MM.1S (cell line): ENCODE measurements around the gene HTRA3.

ENCODE experiments used
- DNase-seq: peaks from one replicate; pipeline ENCODE4 v3.0.0-alpha.2; 2015
- H2AFZ ChIP-seq: fragments of 300-600 bp; sonication (generic); 2 replicates; pipeline ENCODE4 v1.6.0; 2016; ENCODE audit warnings: antibody characterized with exemption, low read length
- H3F3A ChIP-seq: fragments of 300-600 bp; sonication (generic); 2 replicates; pipeline ENCODE4 v1.6.1; 2016; ENCODE audit warnings: mild to moderate bottlenecking, antibody characterized with exemption, low read length, moderate library complexity, mixed read lengths; ENCODE audit not compliant: insufficient read depth
- H3K27ac ChIP-seq: fragments of 300-600 bp; sonication (generic); 2 replicates; pipeline ENCODE4 v1.5.1; 2016; ENCODE audit warnings: mild to moderate bottlenecking, low read length
- H3K27me3 ChIP-seq: fragments of 300-600 bp; sonication (generic); replicated peaks from 2 replicates; pipeline ENCODE4 v1.6.0; 2016; ENCODE audit warnings: low read length; ENCODE audit not compliant: insufficient read depth
- H3K36me3 ChIP-seq: fragments of 300-600 bp; sonication (generic); replicated peaks from 2 replicates; pipeline ENCODE4 v1.6.1; 2016; ENCODE audit warnings: mild to moderate bottlenecking, low read length, mixed read lengths; ENCODE audit not compliant: insufficient read depth
- H3K4me1 ChIP-seq: fragments of 300-600 bp; sonication (generic); 2 replicates; pipeline ENCODE4 v1.6.1; 2016; ENCODE audit warnings: low read length, mixed read lengths
- H3K4me2 ChIP-seq: fragments of 300-600 bp; sonication (generic); 2 replicates; pipeline ENCODE4 v1.6.0; 2016; ENCODE audit warnings: low read depth, low read length
- H3K4me3 ChIP-seq: fragments of 300-600 bp; sonication (generic); 2 replicates; pipeline ENCODE4 v1.5.1; 2016; ENCODE audit warnings: low read length, mixed read lengths
- H3K79me2 ChIP-seq: fragments of 300-600 bp; sonication (generic); 2 replicates; pipeline ENCODE4 v1.6.1; 2016; ENCODE audit warnings: mixed run types, low read length, mixed read lengths
- H3K9ac ChIP-seq: fragments of 300-600 bp; sonication (generic); 2 replicates; pipeline ENCODE4 v1.6.1; 2016; ENCODE audit warnings: low read length, mixed read lengths
- H3K9me2 ChIP-seq: fragments of 300-600 bp; sonication (generic); replicated peaks from 2 replicates; pipeline ENCODE4 v1.6.1; 2016; ENCODE audit warnings: mild to moderate bottlenecking, low read length, mixed read lengths; ENCODE audit not compliant: insufficient read depth
- H3K9me3 ChIP-seq: fragments of 300-600 bp; sonication (generic); replicated peaks from 2 replicates; pipeline ENCODE4 v1.6.1; 2016; ENCODE audit warnings: mild to moderate bottlenecking, low read length, mixed read lengths; ENCODE audit not compliant: insufficient read depth
- H4K20me1 ChIP-seq: fragments of 300-600 bp; sonication (generic); 2 replicates; pipeline ENCODE4 v1.6.1; 2016; ENCODE audit warnings: mild to moderate bottlenecking, low read length, moderate library complexity, mixed read lengths; ENCODE audit not compliant: insufficient read depth
- CTCF ChIP-seq: fragments of 300-600 bp; sonication (generic); IDR thresholded peaks from 2 replicates; pipeline ENCODE4 v1.5.1; 2016; ENCODE audit warnings: antibody characterized with exemption, low read length, mixed read lengths
- EZH2 ChIP-seq: fragments of 300-600 bp; sonication (generic); optimal IDR thresholded peaks from 2 replicates; pipeline ENCODE3; 2017; ENCODE audit warnings: low read depth, mild to moderate bottlenecking, antibody characterized with exemption, low read length, mixed read lengths
- EZH2phosphoT487 ChIP-seq: fragments of 300-600 bp; sonication (generic); IDR thresholded peaks from 2 replicates; pipeline ENCODE4 v1.6.1; 2018; ENCODE audit warnings: antibody characterized with exemption, low read length

HTRA3 gene

GRCh38 chr4:8353912-8354453, 84.4 kb downstream of the HTRA3 start:
- no peaks in the 10 kb centered on the region for H3K9me3 ChIP-seq
- H3K9me2 ChIP-seq, result no peaks in the 10 kb centered on the region
- H3K27me3 ChIP-seq, result peaks cover 98% of the 10 kb centered on the region
- no peak for DNase-seq
- no peak overlapping the region for H3K9ac ChIP-seq
- no peaks in the 10 kb centered on the region for H3K4me1 ChIP-seq
- H4K20me1 ChIP-seq, result no peaks in the 10 kb centered on the region
- H3K27ac ChIP-seq, result no peak overlapping the region
- no peak for TF ChIP-seq EZH2
- TF ChIP-seq CTCF, result no peak
- TF ChIP-seq EZH2phosphoT487, result no peak
- no peak overlapping the region for H3K4me2 ChIP-seq
- H3K36me3 ChIP-seq, result no peaks in the 10 kb centered on the region
- H2AFZ ChIP-seq, result no peak overlapping the region
- H3K4me3 ChIP-seq, result no peak overlapping the region
- H3F3A ChIP-seq, result no peaks in the 10 kb centered on the region
- no peaks in the 10 kb centered on the region for H3K79me2 ChIP-seq

- H3K36me3 ChIP-seq, result no peaks in the 10 kb centered on the region
- no peak for DNase-seq
- no peak overlapping the region for H3K9ac ChIP-seq
- TF ChIP-seq EZH2 (no peak), CTCF (no peak), EZH2phosphoT487 (no peak)
- no peak overlapping the region for H3K27ac ChIP-seq
- H3K27me3 ChIP-seq, result peaks cover 93% of the 10 kb centered on the region
- no peaks in the 10 kb centered on the region for H3K9me2 ChIP-seq
- H2AFZ ChIP-seq, result no peak overlapping the region
- no peaks in the 10 kb centered on the region for H3K79me2 ChIP-seq
- H3K4me3 ChIP-seq, result no peak overlapping the region
- no peaks in the 10 kb centered on the region for H3K4me1 ChIP-seq
- no peak overlapping the region for H3K4me2 ChIP-seq
- H4K20me1 ChIP-seq, result no peaks in the 10 kb centered on the region
- H3F3A ChIP-seq, result no peaks in the 10 kb centered on the region
- H3K9me3 ChIP-seq, result no peaks in the 10 kb centered on the region
Observed at GRCh38 chr4:8355306-8355705, 85.8 kb downstream of the HTRA3 start.

GRCh38 chr4:8355864-8356565, 86.5 kb downstream of the HTRA3 start:
- DNase-seq, result no peak

More at GRCh38 chr4:8355864-8356565, 86.5 kb downstream of the HTRA3 start:
- Histone ChIP-seq H3K4me3 (no peak overlapping the region), H3K9me2 (no peaks in the 10 kb centered on the region), H2AFZ (no peak overlapping the region), H3K27me3 (peaks cover 86% of the 10 kb centered on the region), H3K79me2 (no peaks in the 10 kb centered on the region), H4K20me1 (no peaks in the 10 kb centered on the region), H3K36me3 (no peaks in the 10 kb centered on the region), H3K4me2 (no peak overlapping the region), H3F3A (no peaks in the 10 kb centered on the region), H3K9me3 (no peaks in the 10 kb centered on the region), H3K4me1 (no peaks in the 10 kb centered on the region), H3K27ac (no peak overlapping the region), H3K9ac (no peak overlapping the region)
- no peak for TF ChIP-seq EZH2phosphoT487
- TF ChIP-seq EZH2, result no peak
- no peak for TF ChIP-seq CTCF
